Measurements from ENCODE around the gene PLCH1.
"Not testable (repeated sequence)": the region's sequence is repeated elsewhere in the genome, so short reads cannot be mapped to it uniquely, and the experiment has no call there.

Gene PLCH1

GRCh38 chr3:155640098-155640497 lies 104.8 kb downstream of the PLCH1 start:
- no peak for DNase-seq

GRCh38 chr3:155639462-155640055 lies 105.3 kb downstream of the PLCH1 start:
- no peak for DNase-seq

GRCh38 chr3:155638461-155638860 lies 106.4 kb downstream of the PLCH1 start:
- DNase-seq: not testable (repeated sequence)

- DNase-seq: no peak
These were observed 107.3 kb downstream of the PLCH1 start for GRCh38 chr3:155637567-155637966.

GRCh38 chr3:155635056-155635455 lies 109.8 kb downstream of the PLCH1 start:
- DNase-seq: no peak

- no peak for DNase-seq
These were observed 110.7 kb downstream of the PLCH1 start for GRCh38 chr3:155634121-155634719.

GRCh38 chr3:155631323-155632019 lies 113.4 kb downstream of the PLCH1 start:
- DNase-seq: no peak

GRCh38 chr3:155629556-155629955 lies 115.3 kb downstream of the PLCH1 start:
- DNase-seq: no peak

- DNase-seq: no peak
These were observed 115.8 kb downstream of the PLCH1 start for GRCh38 chr3:155629056-155629455.

- not testable (repeated sequence) for DNase-seq
These were observed 122.2 kb downstream of the PLCH1 start for GRCh38 chr3:155622647-155623046.

- DNase-seq: not testable (repeated sequence)
These were observed 124.3 kb downstream of the PLCH1 start for GRCh38 chr3:155620552-155620951.

- DNase-seq: no peak
These were observed 125.6 kb downstream of the PLCH1 start for GRCh38 chr3:155619118-155619915.

GRCh38 chr3:155618543-155618942 lies 126.3 kb downstream of the PLCH1 start:
- no peak for DNase-seq

- no peak for DNase-seq
These were observed 127.4 kb downstream of the PLCH1 start for GRCh38 chr3:155617346-155617925.

- DNase-seq: not testable (repeated sequence)
These were observed 129.7 kb downstream of the PLCH1 start for GRCh38 chr3:155615141-155615540.

GRCh38 chr3:155614410-155614809 lies 130.5 kb downstream of the PLCH1 start:
- not testable (repeated sequence) for DNase-seq

- DNase-seq: no peak
These were observed 133.4 kb downstream of the PLCH1 start for GRCh38 chr3:155611456-155611855.

- DNase-seq: no peak
These were observed 135.3 kb downstream of the PLCH1 start for GRCh38 chr3:155609586-155609985.

- no peak for DNase-seq
These were observed 136.5 kb downstream of the PLCH1 start for GRCh38 chr3:155608228-155608920.

- DNase-seq: no peak
These were observed 137.1 kb downstream of the PLCH1 start for GRCh38 chr3:155607761-155608160.

GRCh38 chr3:155605571-155605970 lies 139.3 kb downstream of the PLCH1 start:
- DNase-seq: no peak

GRCh38 chr3:155604967-155605366 lies 139.9 kb downstream of the PLCH1 start:
- DNase-seq: no peak

Data from activated CD4-positive, CD25-positive, alpha-beta regulatory T cell treated with anti-CD3 and anti-CD28 coated beads, Interleukin-2, amount 50 U/mL, for 72 hours (primary cell).